ENCODE results near the gene PFDN1. TPM values are rescaled to one million over a fixed set of nuclear protein-coding genes. Genes with fewer than 3 reads are reported as not detected.

PFDN1 gene
- total and polyA plus RNA-seq, 9 of the 15 experiments (the other 6 are each of a cell fraction or from before 2014, with no cell fraction given) = 45.5 to 215 (median 78.0) TPM

GRCh38 chr5:140255460-140256157, 47.3 kb downstream of the PFDN1 start:
- Histone ChIP-seq H3K4me2 (ENCODE audit: insufficient read depth, low read length) (no peak overlapping the region), H3K27ac (ENCODE audit: extremely low read depth, low read depth, low read length) (no peak overlapping the region), H3K79me2 (ENCODE audit: control insufficient read depth, insufficient read depth, low read length) (peaks cover 24% of the 10 kb centered on the region), H3K9ac (ENCODE audit: insufficient read depth in 1 of 2, low read depth in 2 of 2, low read length in 2 of 2) (no peak overlapping the region), H3K9me3 (replicated peaks; ENCODE audit: control insufficient read depth, insufficient read depth, low read depth, low read length) (no peaks in the 10 kb centered on the region), H3K27me3 (ENCODE audit: control insufficient read depth in 2 of 2, insufficient read depth in 2 of 2, low read length in 2 of 2) (no peaks in the 10 kb centered on the region), H4K20me1 (replicated peaks; ENCODE audit: control insufficient read depth, insufficient read depth, low read length) (peaks cover 4% of the 10 kb centered on the region; the same call in 1 of the 2 replicates), H3K36me3 (ENCODE audit: control insufficient read depth, insufficient read depth, low read length) (peaks cover 42% of the 10 kb centered on the region; the same call in 2 of the 3 replicates), H3K9me1 (ENCODE audit: control insufficient read depth, insufficient read depth, low read length) (peaks cover 4% of the 10 kb centered on the region), H3K4me1 (replicated peaks in 1 of 2; ENCODE audit: control insufficient read depth in 2 of 2, insufficient read depth in 2 of 2, low read length in 2 of 2) (no peaks in the 10 kb centered on the region; a peak in 2 of 5 replicates), H2AFZ (ENCODE audit: low read depth, low read length) (no peak overlapping the region), H3K4me3 (no peak overlapping the region)
- TF ChIP-seq CHD1 (IDR thresholded peaks at IDR 0.05; ENCODE audit: low read length) = no peak
- TF ChIP-seq KLF10 (CRISPR knock-in tag; IDR thresholded peaks at IDR 0.05) = no peak
- TF ChIP-seq DACH1 (IDR thresholded peaks at IDR 0.05; ENCODE audit: partially characterized antibody) = no peak
- no peak for TF ChIP-seq ZNF217 (CRISPR knock-in tag; IDR thresholded peaks at IDR 0.05)
- TF ChIP-seq ZNF639 (CRISPR knock-in tag; conservative IDR thresholded peaks at IDR 0.05 in 1 of 2, IDR thresholded peaks at IDR 0.05 in 1 of 2) = no peak
- no peak for TF ChIP-seq JUNB (CRISPR knock-in tag; conservative IDR thresholded peaks at IDR 0.05)
- no peak for TF ChIP-seq CBFA2T2 (conservative IDR thresholded peaks at IDR 0.05)
- TF ChIP-seq PML (IDR thresholded peaks at IDR 0.05; ENCODE audit: low read length) = no peak
- no peak for DNase-seq (ENCODE audit: extremely low read depth in 1 of 4, low spot score in 3 of 4)
- ChIA-PET POLR2A (interaction anchor here (1.0 to 2.4 kb wide), 2 partner anchors 11 to 14 kb away, joined by 3 to 8 read pairs; no protein-coding TSS in a partner anchor), CTCF (ENCODE audit: low intra/inter-chr PET ratio) (no interaction called here)
- intact Hi-C loops (cut with micrococcal nuclease) = no loop called here
- BruUV-seq (replicated peaks) = no TSS peak
- no peak for ATAC-seq
- no peak for FAIRE-seq
- in situ Hi-C loops (cut with MboI) = no loop called here
- 66% methylated on average over 4 of the region's 4 CpGs for WGBS (ENCODE audit: insufficient coverage, low coverage, missing lambda C conversion rate)

Measured in K562 (cell line).